Hepatocyte (in vitro differentiated cells): ENCODE measurements around the gene CBX4.

Source experiments
- CTCF ChIP-seq: fragments of 200-600 bp; sonication (generic); IDR thresholded peaks from 2 replicates; pipeline ENCODE4 v1.5.1; 2016; ENCODE audit warnings: antibody characterized with exemption, mild to moderate bottlenecking; ENCODE audit not compliant: poor library complexity
- EZH2 ChIP-seq: fragments of 200-600 bp; sonication (generic); IDR thresholded peaks from 2 replicates; pipeline ENCODE4 v1.6.1; 2016; ENCODE audit warnings: antibody characterized with exemption, mild to moderate bottlenecking, borderline replicate concordance
- EZH2phosphoT487 ChIP-seq: fragments of 200-600 bp; sonication (generic); IDR thresholded peaks from one replicate; pipeline ENCODE4 v1.6.1; 2018; ENCODE audit warnings: antibody characterized with exemption, mild to moderate bottlenecking, low read depth, moderate library complexity; ENCODE audit not compliant: unreplicated experiment, severe bottlenecking

- TF ChIP-seq EZH2 (no peak), CTCF (no peak), EZH2phosphoT487 (no peak)
These were observed 27.3 kb downstream of the CBX4 start for GRCh38 chr17:79811868-79812352.
